Ishikawa (cell line): Measurements from ENCODE around the gene FCN3.

Experiments
- CEBPB ChIP-seq: IDR thresholded peaks from 2 replicates; pipeline ENCODE4 v1.6.1; 2012
- CREB1 ChIP-seq: IDR thresholded peaks from 2 replicates; pipeline ENCODE4 v1.6.1; 2012; ENCODE audit warnings: low read depth
- EGR1 ChIP-seq: IDR thresholded peaks from 2 replicates; pipeline ENCODE4 v1.6.1; 2012
- EP300 ChIP-seq: IDR thresholded peaks from 2 replicates; pipeline ENCODE4 v1.6.1; 2012; ENCODE audit warnings: borderline replicate concordance
- FOXM1 ChIP-seq: IDR thresholded peaks from 2 replicates; pipeline ENCODE4 v1.6.1; 2012; ENCODE audit warnings: low read depth, borderline replicate concordance
- MAX ChIP-seq: IDR thresholded peaks from 2 replicates; pipeline ENCODE4 v1.6.1; 2012
- NFIC ChIP-seq: IDR thresholded peaks from 2 replicates; pipeline ENCODE4 v1.6.1; 2012
- RAD21 ChIP-seq: IDR thresholded peaks from 2 replicates; pipeline ENCODE4 v1.6.1; 2012; ENCODE audit warnings: low read depth
- REST ChIP-seq: IDR thresholded peaks from 2 replicates; pipeline ENCODE4 v1.6.1; 2012; ENCODE audit warnings: low read depth, mild to moderate bottlenecking
- TAF1 ChIP-seq: IDR thresholded peaks from 2 replicates; pipeline ENCODE4 v1.6.1; 2012; ENCODE audit warnings: low read depth, mild to moderate bottlenecking
- TCF12 ChIP-seq: IDR thresholded peaks from 2 replicates; pipeline ENCODE4 v1.6.1; 2012; ENCODE audit warnings: low read depth
- TEAD4 ChIP-seq: IDR thresholded peaks from 2 replicates; pipeline ENCODE4 v1.6.1; 2012
- USF1 ChIP-seq: IDR thresholded peaks from 2 replicates; pipeline ENCODE4 v1.6.1; 2012
- YY1 ChIP-seq: IDR thresholded peaks from 2 replicates; pipeline ENCODE4 v1.6.1; 2012; ENCODE audit warnings: low read depth
- ZBTB7A ChIP-seq: IDR thresholded peaks from 2 replicates; pipeline ENCODE4 v1.6.1; 2012; ENCODE audit warnings: low read depth

FCN3 gene

GRCh38 chr1:27333717-27334279 lies 40.8 kb downstream of the FCN3 start:
- no peak for TF ChIP-seq ZBTB7A
- no peak for TF ChIP-seq FOXM1

GRCh38 chr1:27332536-27333281 lies 41.9 kb downstream of the FCN3 start:
- TF ChIP-seq REST (no peak), USF1 (no peak), TAF1 (no peak), RAD21 (peak; percentile 60)

- no peak for TF ChIP-seq EGR1
- no peak for TF ChIP-seq TEAD4
- TF ChIP-seq TCF12: no peak
- TF ChIP-seq CREB1: no peak
- no peak for TF ChIP-seq RAD21
- TF ChIP-seq MAX: no peak
- no peak for TF ChIP-seq USF1
These were observed 42.7 kb downstream of the FCN3 start for GRCh38 chr1:27331922-27332321.

GRCh38 chr1:27331426-27331825 lies 43.2 kb downstream of the FCN3 start:
- TF ChIP-seq FOXM1 (no peak), ZBTB7A (no peak), MAX (no peak), TEAD4 (no peak), EP300 (no peak), CREB1 (no peak), NFIC (no peak), REST (no peak), EGR1 (no peak), TCF12 (no peak), YY1 (no peak), RAD21 (no peak), USF1 (no peak)

GRCh38 chr1:27330786-27331185 lies 43.8 kb downstream of the FCN3 start:
- TF ChIP-seq FOXM1: no peak

GRCh38 chr1:27327964-27328363 lies 46.7 kb downstream of the FCN3 start:
- TF ChIP-seq TCF12 (no peak), NFIC (no peak), CEBPB (no peak), TEAD4 (no peak), TAF1 (no peak), EP300 (no peak), YY1 (no peak)

GRCh38 chr1:27325286-27325685 lies 49.3 kb downstream of the FCN3 start:
- no peak for TF ChIP-seq USF1
- TF ChIP-seq TAF1: no peak
- TF ChIP-seq TCF12: no peak
- no peak for TF ChIP-seq EP300
- TF ChIP-seq CREB1: no peak
- no peak for TF ChIP-seq ZBTB7A
- TF ChIP-seq NFIC: no peak
- TF ChIP-seq REST: no peak
- no peak for TF ChIP-seq RAD21
- TF ChIP-seq CEBPB: no peak
- TF ChIP-seq MAX: no peak
- no peak for TF ChIP-seq TEAD4
- no peak for TF ChIP-seq FOXM1
- no peak for TF ChIP-seq YY1
- TF ChIP-seq EGR1: no peak
